ENCODE results near the gene CD300LF.

DNA sequence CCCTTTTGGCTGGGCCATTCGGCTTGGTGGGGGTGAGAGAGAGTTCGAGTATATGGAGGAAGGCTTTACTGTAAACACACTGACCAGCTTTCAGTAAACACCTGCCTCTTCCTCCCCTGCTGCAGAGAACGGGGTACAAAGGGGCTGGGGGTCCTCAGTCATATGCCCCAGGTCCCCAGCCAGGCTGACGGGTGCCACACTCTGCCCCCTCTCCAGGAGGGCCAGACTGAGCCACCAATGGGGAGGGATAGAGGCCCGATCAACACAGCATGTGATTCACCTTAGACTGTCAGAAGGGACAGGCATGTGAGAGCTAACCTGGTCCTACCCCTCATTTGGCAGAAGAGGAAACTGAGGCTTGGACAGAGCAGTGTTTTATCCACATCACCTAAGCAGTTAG lies 48.7 kb upstream of the CD300LF start:
- TF ChIP-seq, protein P1, sequence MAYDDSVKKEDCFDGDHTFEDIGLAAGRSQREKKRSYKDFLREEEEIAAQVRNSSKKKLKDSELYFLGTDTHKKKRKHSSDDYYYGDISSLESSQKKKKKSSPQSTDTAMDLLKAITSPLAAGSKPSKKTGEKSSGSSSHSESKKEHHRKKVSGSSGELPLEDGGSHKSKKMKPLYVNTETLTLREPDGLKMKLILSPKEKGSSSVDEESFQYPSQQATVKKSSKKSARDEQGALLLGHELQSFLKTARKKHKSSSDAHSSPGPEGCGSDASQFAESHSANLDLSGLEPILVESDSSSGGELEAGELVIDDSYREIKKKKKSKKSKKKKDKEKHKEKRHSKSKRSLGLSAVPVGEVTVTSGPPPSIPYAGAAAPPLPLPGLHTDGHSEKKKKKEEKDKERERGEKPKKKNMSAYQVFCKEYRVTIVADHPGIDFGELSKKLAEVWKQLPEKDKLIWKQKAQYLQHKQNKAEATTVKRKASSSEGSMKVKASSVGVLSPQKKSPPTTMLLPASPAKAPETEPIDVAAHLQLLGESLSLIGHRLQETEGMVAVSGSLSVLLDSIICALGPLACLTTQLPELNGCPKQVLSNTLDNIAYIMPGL (CRISPR knock-in tag; IDR thresholded peaks at IDR 0.05): no peak
- TF ChIP-seq ATF1 (CRISPR knock-in tag; IDR thresholded peaks at IDR 0.05): no peak
